HepG2 (cell line): Measurements from ENCODE around the gene SLC2A11. TPM values are rescaled to one million over a fixed set of nuclear protein-coding genes. Genes with fewer than 3 reads are reported as not detected.
"Not testable (repeated sequence)": the region's sequence is repeated elsewhere in the genome, so short reads cannot be mapped to it uniquely, and the experiment has no call there.

Experiments
- ATAC-seq: fragments of 200-7000 bp; cut with Tn5 transposase; 3 replicates; pipeline ENCODE4 v1.9.1; 2020; ENCODE audit warnings: mild to moderate bottlenecking, moderate library complexity
- BruUV-seq: library from RNA; stranded (reverse); fragments of 400-500 nt; replicated peaks from 2 replicates; lab custom pipeline; 2021; lab: Mats Ljungman, UMichigan
- CTCF ChIA-PET: fragments of 300-600 bp; formaldehyde crosslinking; extraction: SDS; loops from one replicate; lab custom pipeline; 2021; ENCODE audit warnings: low total read pairs, inconsistent platforms, low intra/inter-chr PET ratio; lab: Yijun Ruan, JAX
- POLR2A ChIA-PET: fragments of 350-600 bp; sonication (Branson Sonifier 250); formaldehyde crosslinking; loops from one replicate; lab custom pipeline; 2020; ENCODE audit warnings: antibody characterized with exemption, inconsistent platforms; lab: Yijun Ruan, JAX
- DNase-seq: peaks from one replicate; pipeline ENCODE4 v3.0.0-alpha.2; 2015; ENCODE audit warnings: low spot score
- FAIRE-seq: peaks from 3 replicates; lab custom pipeline; 2011; peaks lifted over from hg19 to GRCh38; lab: Jason Lieb, UNC
- H2AFZ ChIP-seq: one replicate; pipeline ENCODE4 v1.6.1; 2011; ENCODE audit warnings: low read length, inconsistent platforms
- H3K27ac ChIP-seq: fragments of 300-600 bp; 3 replicates; pipeline ENCODE4 v1.8.0; 2011; ENCODE audit warnings: mixed run types, mild to moderate bottlenecking, mixed read lengths, low read length, inconsistent platforms; ENCODE audit not compliant: insufficient read depth; ENCODE audit errors: extremely low read length
- H3K27me3 ChIP-seq, 2 experiments: fragments of 200-600 bp in 1 of 2; 2 replicates in 1 of 2; 3 replicates in 1 of 2; pipeline versions ENCODE4 v1.6.0 to v1.8.0; 2011; ENCODE audit warnings: low read length in 2 of 2, mild to moderate bottlenecking in 2 of 2, moderate library complexity in 2 of 2, inconsistent platforms in 1 of 2; ENCODE audit not compliant: insufficient read depth in 2 of 2, control insufficient read depth in 1 of 2
- H3K36me3 ChIP-seq, 2 experiments: fragments of 200-600 bp in 1 of 2; replicated peaks in 1 of 2; 2 replicates in 1 of 2; 3 replicates in 1 of 2; pipeline versions ENCODE4 v1.5.1 to v1.8.0; 2011; ENCODE audit warnings: low read length in 2 of 2, inconsistent platforms in 1 of 2; ENCODE audit not compliant: insufficient read depth in 2 of 2, control insufficient read depth in 1 of 2
- H3K4me1 ChIP-seq: 2 replicates; pipeline ENCODE4 v1.5.1; 2012; ENCODE audit warnings: low read length, inconsistent platforms; ENCODE audit not compliant: insufficient read depth
- H3K4me2 ChIP-seq: 2 replicates; pipeline ENCODE4 v1.6.0; 2011; ENCODE audit warnings: low read depth, low read length, inconsistent platforms
- H3K4me3 ChIP-seq, 3 experiments: fragments of 200-600 bp in 1 of 3; sonication (generic), shearing (Covaris generic) in 1 of 3; replicated peaks in 1 of 3; 2 replicates each; pipeline ENCODE4 v1.5.1; 2011 to 2016; ENCODE audit warnings: low read length in 3 of 3, inconsistent platforms in 2 of 3, low read depth in 2 of 3, mild to moderate bottlenecking in 2 of 3, control low read depth in 1 of 3, mixed read lengths in 1 of 3; ENCODE audit not compliant: insufficient read depth in 1 of 3
- H3K79me2 ChIP-seq: one replicate; pipeline ENCODE4 v1.6.1; 2011; ENCODE audit warnings: low read length, inconsistent platforms; ENCODE audit not compliant: insufficient read depth
- H3K9ac ChIP-seq: 2 replicates; pipeline ENCODE4 v1.6.0; 2011; ENCODE audit warnings: mild to moderate bottlenecking, low read depth, low read length, inconsistent platforms; ENCODE audit not compliant: insufficient read depth
- H3K9me3 ChIP-seq: 2 replicates; pipeline ENCODE4 v1.5.1; 2012; ENCODE audit warnings: mild to moderate bottlenecking, low read length
- H4K20me1 ChIP-seq: 2 replicates; pipeline ENCODE4 v1.6.0; 2011; ENCODE audit warnings: inconsistent platforms, mild to moderate bottlenecking, low read length, moderate library complexity; ENCODE audit not compliant: insufficient read depth
- ERF ChIP-seq: IDR thresholded peaks from 2 replicates; pipeline ENCODE4 v1.6.1; 2018; ENCODE audit warnings: missing biosample characterization, missing genetic modification reagents
- GABPA ChIP-seq, 2 experiments: IDR thresholded peaks; 2 replicates each; pipeline ENCODE4 v1.6.1; 2011 to 2016; ENCODE audit warnings: low read depth in 2 of 2, low read length in 1 of 2, missing biosample characterization in 1 of 2, missing genetic modification characterization in 1 of 2
- GATAD2A ChIP-seq: IDR thresholded peaks from 2 replicates; pipeline ENCODE4 v1.6.1; 2016
- NR2C2 ChIP-seq: sonication (generic); formaldehyde crosslinking; IDR thresholded peaks from 2 replicates; pipeline ENCODE4 v1.4.0; 2020; ENCODE audit warnings: missing genetic modification reagents, mild to moderate bottlenecking, moderate library complexity, borderline replicate concordance
- NR2F1 ChIP-seq, 2 experiments: fragments of 450-650 bp in 1 of 2; formaldehyde crosslinking in 1 of 2; IDR thresholded peaks; 2 replicates each; pipeline versions ENCODE4 v1.5.0 to v1.6.1; 2016 to 2020; ENCODE audit warnings: mild to moderate bottlenecking in 1 of 2, missing compliant biosample characterization in 1 of 2, missing genetic modification reagents in 1 of 2, moderate library complexity in 1 of 2
- TEAD3 ChIP-seq: optimal IDR thresholded peaks from 2 replicates; pipeline ENCODE3; 2016; ENCODE audit warnings: borderline replicate concordance
- ZNF607 ChIP-seq: sonication (generic); formaldehyde crosslinking; IDR thresholded peaks from 2 replicates; pipeline ENCODE4 v1.5.1; 2020; ENCODE audit warnings: missing genetic modification reagents, mild to moderate bottlenecking, borderline replicate concordance
- WGBS: methylation state at CpG from one replicate; pipeline ENCODE4 v1.1.6; 2017; ENCODE audit warnings: low lambda C conversion rate; 5-methylcytosine and 5-hydroxymethylcytosine counted together
- in situ Hi-C: cut with HindIII; loops from 2 replicates; pipeline ENCODE4 v1.10.0; 2017; ENCODE audit warnings: low pct_unique_long_range_greater_than_20kb; ENCODE audit not compliant: extremely low pct_ligation_motif_present
- intact Hi-C: fragments of 100-400 bp; cut with micrococcal nuclease; formaldehyde crosslinking; loops from one replicate; pipeline ENCODE4 v1.10.0; 2022; ENCODE audit not compliant: unreplicated experiment
- polyA plus RNA-seq, 8 experiments: library from polyadenylated mRNA; depleted of rRNA in 3 of 8; stranded (reverse) in 7 of 8; unstranded in 1 of 8; fragments of >200 nt; fragmentation: Illumina TruSeq in 4 of 8; extraction: Trizol in 4 of 8; gene quantifications; 2 replicates each; pipeline versions ENCODE4 v1.2.1 to v1.2.3, GENCODE V29; 2011 to 2016; ENCODE audit warnings: low read depth in 4 of 8, missing spikeins in 1 of 8, mixed read lengths in 1 of 8; ENCODE audit not compliant: insufficient read depth in 1 of 8
- total RNA-seq, 5 experiments: library from RNA; depleted of rRNA; stranded (reverse); fragments of >200 nt; fragmentation: Illumina TruSeq; extraction: Trizol; gene quantifications; 2 replicates each; pipeline ENCODE4 v1.2.3, GENCODE V29; 2016; ENCODE audit warnings: low read depth in 1 of 5
- TF ChIP-seq, protein P1 (sequence below): sonication (generic); formaldehyde crosslinking; IDR thresholded peaks from 2 replicates; pipeline ENCODE4 v1.9.0; 2022; ENCODE audit warnings: low read depth, missing genetic modification reagents
- TF ChIP-seq, protein P2 (sequence below): sonication (generic); formaldehyde crosslinking; IDR thresholded peaks from 2 replicates; pipeline ENCODE4 v1.8.0; 2022; ENCODE audit warnings: mild to moderate bottlenecking, missing genetic modification reagents
- TF ChIP-seq, protein P3 (sequence below): sonication (generic); formaldehyde crosslinking; IDR thresholded peaks from 2 replicates; pipeline ENCODE4 v1.4.0; 2020; ENCODE audit warnings: missing genetic modification reagents, borderline replicate concordance
- TF ChIP-seq, protein P4 (sequence below): sonication (generic); formaldehyde crosslinking; conservative IDR thresholded peaks from 2 replicates; pipeline ENCODE4 v1.4.0; 2020; ENCODE audit warnings: missing genetic modification reagents
- TF ChIP-seq, protein P5 (sequence below): IDR thresholded peaks from 2 replicates; pipeline ENCODE4 v1.6.1; 2016

The SLC2A11 gene
- total and polyA plus RNA-seq, 2 of the 13 experiments (the other 11 are each of a cell fraction or from before 2014, with no cell fraction given) = 15.2 to 15.4 TPM

DNA sequence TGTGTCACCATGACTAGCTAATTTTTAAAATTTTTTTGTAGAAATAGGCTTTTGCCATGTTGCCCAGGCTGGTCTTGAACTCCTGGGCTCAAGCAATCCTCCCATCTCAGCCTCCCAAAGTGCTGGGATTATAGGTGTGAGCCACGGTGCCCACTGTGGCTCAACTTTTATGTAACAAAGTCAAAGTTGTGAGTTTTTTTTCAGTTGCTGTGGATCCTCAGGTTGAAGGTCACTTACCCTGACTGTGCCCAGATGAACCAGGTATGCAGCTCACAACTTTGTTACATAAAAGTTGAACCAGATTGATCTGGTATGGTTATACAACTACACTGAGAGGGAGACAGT, 62.6 kb downstream of the SLC2A11 start (continued):
- TF ChIP-seq, protein P1, sequence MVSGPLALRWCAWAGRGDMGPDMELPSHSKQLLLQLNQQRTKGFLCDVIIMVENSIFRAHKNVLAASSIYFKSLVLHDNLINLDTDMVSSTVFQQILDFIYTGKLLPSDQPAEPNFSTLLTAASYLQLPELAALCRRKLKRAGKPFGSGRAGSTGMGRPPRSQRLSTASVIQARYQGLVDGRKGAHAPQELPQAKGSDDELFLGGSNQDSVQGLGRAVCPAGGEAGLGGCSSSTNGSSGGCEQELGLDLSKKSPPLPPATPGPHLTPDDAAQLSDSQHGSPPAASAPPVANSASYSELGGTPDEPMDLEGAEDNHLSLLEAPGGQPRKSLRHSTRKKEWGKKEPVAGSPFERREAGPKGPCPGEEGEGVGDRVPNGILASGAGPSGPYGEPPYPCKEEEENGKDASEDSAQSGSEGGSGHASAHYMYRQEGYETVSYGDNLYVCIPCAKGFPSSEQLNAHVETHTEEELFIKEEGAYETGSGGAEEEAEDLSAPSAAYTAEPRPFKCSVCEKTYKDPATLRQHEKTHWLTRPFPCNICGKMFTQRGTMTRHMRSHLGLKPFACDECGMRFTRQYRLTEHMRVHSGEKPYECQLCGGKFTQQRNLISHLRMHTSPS (CRISPR knock-in tag) = peak; percentile 39; the same call in 1 of the 2 replicates
- TF ChIP-seq GATAD2A (peak; percentile 73), ERF (0 out of 2 replicates have a peak, but pooled peaks have one; percentile 19), NR2F1 (CRISPR knock-in tag; IDR thresholded peaks at IDR 0.05) (peak in 1 of 2 experiments; percentile 45; a peak in 2 of 4 replicates), ZNF607 (CRISPR knock-in tag) (0 out of 2 replicates have a peak, but pooled peaks have one; percentile 32)
- TF ChIP-seq, protein P2, sequence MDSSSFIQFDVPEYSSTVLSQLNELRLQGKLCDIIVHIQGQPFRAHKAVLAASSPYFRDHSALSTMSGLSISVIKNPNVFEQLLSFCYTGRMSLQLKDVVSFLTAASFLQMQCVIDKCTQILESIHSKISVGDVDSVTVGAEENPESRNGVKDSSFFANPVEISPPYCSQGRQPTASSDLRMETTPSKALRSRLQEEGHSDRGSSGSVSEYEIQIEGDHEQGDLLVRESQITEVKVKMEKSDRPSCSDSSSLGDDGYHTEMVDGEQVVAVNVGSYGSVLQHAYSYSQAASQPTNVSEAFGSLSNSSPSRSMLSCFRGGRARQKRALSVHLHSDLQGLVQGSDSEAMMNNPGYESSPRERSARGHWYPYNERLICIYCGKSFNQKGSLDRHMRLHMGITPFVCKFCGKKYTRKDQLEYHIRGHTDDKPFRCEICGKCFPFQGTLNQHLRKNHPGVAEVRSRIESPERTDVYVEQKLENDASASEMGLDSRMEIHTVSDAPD (CRISPR knock-in tag) = 0 out of 2 replicates have a peak, but pooled peaks have one; percentile 22

DNA sequence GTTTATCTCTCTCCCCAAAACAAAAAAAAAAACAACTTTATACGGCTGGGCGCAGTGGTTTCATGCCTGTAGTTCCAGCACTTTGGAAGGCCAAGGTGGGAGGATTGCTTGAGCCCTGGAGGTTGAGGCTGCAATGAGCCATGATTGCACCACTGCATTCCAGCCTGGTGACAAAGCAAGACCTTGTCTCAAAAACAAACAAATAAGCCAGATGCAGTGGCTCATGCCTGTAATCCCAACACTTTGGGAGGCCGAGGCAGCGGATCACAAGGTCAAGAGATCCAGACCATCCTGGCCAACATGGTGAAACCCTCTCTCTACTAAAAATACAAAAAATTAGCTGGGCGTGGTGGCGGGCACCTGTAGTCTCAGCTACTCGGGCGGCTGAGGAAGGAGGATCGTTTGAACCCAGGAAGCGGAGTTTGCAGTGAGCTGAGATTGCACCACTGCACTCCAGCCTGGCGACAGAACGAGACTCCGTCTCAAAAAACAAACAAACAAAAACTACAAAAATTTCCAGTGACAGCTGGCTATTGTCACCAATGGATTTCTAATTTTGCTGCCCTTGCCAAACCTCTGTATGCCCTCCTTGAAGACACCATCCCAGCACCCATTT, 64.0 kb downstream of the SLC2A11 start:
- H3K79me2 ChIP-seq; H3K27me3 ChIP-seq; H3K4me2 ChIP-seq; in situ Hi-C loops; H2AFZ ChIP-seq; BruUV-seq; H4K20me1 ChIP-seq; H3K9ac ChIP-seq; CTCF ChIA-PET; H3K4me3 ChIP-seq; H3K9me3 ChIP-seq; TF ChIP-seq GABPA (IDR thresholded peaks at IDR 0.05; ENCODE audit: low read depth, low read length): not testable (repeated sequence)
- H3K36me3 ChIP-seq = peaks cover 7 to 33% of the 10 kb centered on the region in 2 experiments
- H3K4me1 ChIP-seq = peaks cover 36% of the 10 kb centered on the region
- 60% methylated on average over 13 of the region's 13 CpGs for WGBS
- intact Hi-C loops = loop anchor here (2.0 kb wide), 1 partner anchor 27 kb away; the partner anchor contains the start of gene MIF
- H3K27ac ChIP-seq = peak overlapping the region; percentile 59
- POLR2A ChIA-PET = interaction anchor here (0.9 to 2.6 kb wide), 6 partner anchors 8 to 309 kb away, joined by 3 to 9 read pairs (median 4); partner anchors contain the start of genes MIF and SLC2A11
- peak; percentile 82 for DNase-seq
- ATAC-seq = peak; percentile 79
- FAIRE-seq = peak; percentile 34
- TF ChIP-seq NR2C2 (peak; percentile 32; the same call in 1 of the 2 replicates), GABPA (CRISPR knock-in tag; IDR thresholded peaks at IDR 0.05; ENCODE audit: low read depth) (peak; percentile 21; the same call in 1 of the 2 replicates), TEAD3 (CRISPR knock-in tag) (peak; percentile 99)
- TF ChIP-seq, protein P3, sequence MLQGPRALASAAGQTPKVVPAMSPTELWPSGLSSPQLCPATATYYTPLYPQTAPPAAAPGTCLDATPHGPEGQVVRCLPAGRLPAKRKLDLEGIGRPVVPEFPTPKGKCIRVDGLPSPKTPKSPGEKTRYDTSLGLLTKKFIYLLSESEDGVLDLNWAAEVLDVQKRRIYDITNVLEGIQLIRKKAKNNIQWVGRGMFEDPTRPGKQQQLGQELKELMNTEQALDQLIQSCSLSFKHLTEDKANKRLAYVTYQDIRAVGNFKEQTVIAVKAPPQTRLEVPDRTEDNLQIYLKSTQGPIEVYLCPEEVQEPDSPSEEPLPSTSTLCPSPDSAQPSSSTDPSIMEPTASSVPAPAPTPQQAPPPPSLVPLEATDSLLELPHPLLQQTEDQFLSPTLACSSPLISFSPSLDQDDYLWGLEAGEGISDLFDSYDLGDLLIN (CRISPR knock-in tag) = 0 out of 2 replicates have a peak, but pooled peaks have one; percentile 40
- TF ChIP-seq, protein P4, sequence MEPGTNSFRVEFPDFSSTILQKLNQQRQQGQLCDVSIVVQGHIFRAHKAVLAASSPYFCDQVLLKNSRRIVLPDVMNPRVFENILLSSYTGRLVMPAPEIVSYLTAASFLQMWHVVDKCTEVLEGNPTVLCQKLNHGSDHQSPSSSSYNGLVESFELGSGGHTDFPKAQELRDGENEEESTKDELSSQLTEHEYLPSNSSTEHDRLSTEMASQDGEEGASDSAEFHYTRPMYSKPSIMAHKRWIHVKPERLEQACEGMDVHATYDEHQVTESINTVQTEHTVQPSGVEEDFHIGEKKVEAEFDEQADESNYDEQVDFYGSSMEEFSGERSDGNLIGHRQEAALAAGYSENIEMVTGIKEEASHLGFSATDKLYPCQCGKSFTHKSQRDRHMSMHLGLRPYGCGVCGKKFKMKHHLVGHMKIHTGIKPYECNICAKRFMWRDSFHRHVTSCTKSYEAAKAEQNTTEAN (CRISPR knock-in tag) = 0 out of 2 replicates have a peak, but pooled peaks have one; percentile 18
- TF ChIP-seq, protein P5, sequence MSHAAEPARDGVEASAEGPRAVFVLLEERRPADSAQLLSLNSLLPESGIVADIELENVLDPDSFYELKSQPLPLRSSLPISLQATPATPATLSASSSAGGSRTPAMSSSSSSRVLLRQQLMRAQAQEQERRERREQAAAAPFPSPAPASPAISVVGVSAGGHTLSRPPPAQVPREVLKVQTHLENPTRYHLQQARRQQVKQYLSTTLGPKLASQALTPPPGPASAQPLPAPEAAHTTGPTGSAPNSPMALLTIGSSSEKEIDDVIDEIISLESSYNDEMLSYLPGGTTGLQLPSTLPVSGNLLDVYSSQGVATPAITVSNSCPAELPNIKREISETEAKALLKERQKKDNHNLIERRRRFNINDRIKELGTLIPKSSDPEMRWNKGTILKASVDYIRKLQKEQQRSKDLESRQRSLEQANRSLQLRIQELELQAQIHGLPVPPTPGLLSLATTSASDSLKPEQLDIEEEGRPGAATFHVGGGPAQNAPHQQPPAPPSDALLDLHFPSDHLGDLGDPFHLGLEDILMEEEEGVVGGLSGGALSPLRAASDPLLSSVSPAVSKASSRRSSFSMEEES (CRISPR knock-in tag) = peak; percentile 38; the same call in 1 of the 2 replicates
